Vagina (tissue), 2 donors: ENCODE results near the gene PRKCE. TPM values are rescaled to one million over a fixed set of nuclear protein-coding genes. Genes with fewer than 3 reads are reported as not detected.

ENCODE experiments used
- DNase-seq, 2 donors: peaks; one replicate each; pipeline ENCODE4 v3.0.0-alpha.2; 2017; ENCODE audit errors: extremely low spot score in 2 of 2
- H3K27ac ChIP-seq: fragments of 200-600 bp; sonication (generic); one replicate; pipeline ENCODE4 v1.5.1; 2019
- H3K27me3 ChIP-seq: fragments of 200-600 bp; sonication (generic); one replicate; pipeline ENCODE4 v1.5.1; 2019
- H3K36me3 ChIP-seq, 2 donors: fragments of 200-600 bp; sonication (generic); one replicate each; pipeline ENCODE4 v1.5.1; 2017 to 2019
- H3K4me1 ChIP-seq: fragments of 200-600 bp; sonication (generic); one replicate; pipeline ENCODE4 v1.5.1; 2019
- H3K4me3 ChIP-seq, 2 donors: fragments of 200-600 bp; sonication (generic); 1 replicate in 1 of 2; 2 replicates in 1 of 2; pipeline ENCODE4 v1.5.1; 2016 to 2019
- H3K9me3 ChIP-seq: fragments of 200-600 bp; sonication (generic); one replicate; pipeline ENCODE4 v1.5.1; 2019
- CTCF ChIP-seq, 3 experiments: fragments of 450-650 bp in 2 of 3; fragments of 200-600 bp in 1 of 3; sonication (generic) in 1 of 3; IDR thresholded peaks; one replicate each; pipeline ENCODE4 v1.5.1; 2017 to 2019; ENCODE audit warnings: antibody characterized with exemption in 3 of 3, mild to moderate bottlenecking in 2 of 3, moderate library complexity in 2 of 3
- POLR2A ChIP-seq, 2 donors: fragments of 450-650 bp; IDR thresholded peaks; one replicate each; pipeline ENCODE4 v1.6.1; 2017; ENCODE audit warnings: antibody characterized with exemption in 2 of 2, mild to moderate bottlenecking in 2 of 2, moderate library complexity in 2 of 2
- POLR2AphosphoS5 ChIP-seq, 2 donors: sonication (generic); formaldehyde crosslinking; IDR thresholded peaks; one replicate each; pipeline ENCODE4 v1.9.0; 2017; ENCODE audit warnings: antibody characterized with exemption in 2 of 2, mild to moderate bottlenecking in 2 of 2, low read depth in 1 of 2; ENCODE audit not compliant: insufficient read depth in 1 of 2
- intact Hi-C: fragments of 100-400 bp; cut with DNase I; formaldehyde crosslinking; loops from one replicate; pipeline ENCODE4 v1.15.1; 2023
- total RNA-seq: library from RNA; depleted of rRNA; stranded (reverse); fragments of >200 nt; gene quantifications from one replicate; pipeline ENCODE4 v1.2.3, GENCODE V29; 2016

PRKCE gene
- total RNA-seq, 1 donor from 2014 or later, result 11.8 TPM

- H3K27me3 ChIP-seq, result no peaks in the 10 kb centered on the region
- H3K4me3 ChIP-seq, result no peak overlapping the region
- H3K36me3 ChIP-seq, result no peaks in the 10 kb centered on the region
- H3K9me3 ChIP-seq, result no peaks in the 10 kb centered on the region
- H3K27ac ChIP-seq, result no peak overlapping the region
- DNase-seq, result peak in 1 of 2 donors; percentile 62
- no peak for TF ChIP-seq CTCF (IDR thresholded peaks at IDR 0.05)
- no peak for TF ChIP-seq POLR2A (IDR thresholded peaks at IDR 0.05)
- no peak for TF ChIP-seq POLR2AphosphoS5 (IDR thresholded peaks at IDR 0.05; ENCODE audit: insufficient read depth in 1 of 2, low read depth in 1 of 2)
- peaks cover 12% of the 10 kb centered on the region for H3K4me1 ChIP-seq
- intact Hi-C loops, result no loop called here
Measured at GRCh38 chr2:46002507-46002883, 351.0 kb downstream of the PRKCE start.

- Histone ChIP-seq H3K4me1 (peaks cover 12% of the 10 kb centered on the region), H3K4me3 (no peak overlapping the region), H3K36me3 (peaks cover 0 to 4% of the 10 kb centered on the region in 2 donors), H3K9me3 (no peaks in the 10 kb centered on the region), H3K27me3 (no peaks in the 10 kb centered on the region), H3K27ac (no peak overlapping the region)
- TF ChIP-seq POLR2A (IDR thresholded peaks at IDR 0.05), result no peak
- intact Hi-C loops, result no loop called here
- peak in 1 of 2 donors; percentile 54 for DNase-seq
Measured at GRCh38 chr2:46002947-46003346, 351.5 kb downstream of the PRKCE start.

GRCh38 chr2:46003903-46004473 is 352.5 kb downstream of the PRKCE start:
- Histone ChIP-seq H3K27me3 (no peaks in the 10 kb centered on the region), H3K9me3 (no peaks in the 10 kb centered on the region), H3K36me3 (peaks cover 0 to 9% of the 10 kb centered on the region in 2 donors), H3K4me3 (no peak overlapping the region), H3K4me1 (peaks cover 12% of the 10 kb centered on the region), H3K27ac (no peak overlapping the region)
- no peak for TF ChIP-seq POLR2A (IDR thresholded peaks at IDR 0.05)
- TF ChIP-seq CTCF (IDR thresholded peaks at IDR 0.05), result no peak
- no peak for TF ChIP-seq POLR2AphosphoS5 (IDR thresholded peaks at IDR 0.05; ENCODE audit: insufficient read depth in 1 of 2, low read depth in 1 of 2)
- peak in 1 of 2 donors; percentile 56 for DNase-seq
- intact Hi-C loops, result no loop called here

GRCh38 chr2:46006473-46007025 is 355.1 kb downstream of the PRKCE start:
- intact Hi-C loops, result no loop called here
- peaks cover 8% of the 10 kb centered on the region for H3K4me1 ChIP-seq
- no peaks in the 10 kb centered on the region for H3K27me3 ChIP-seq
- peaks cover 0 to 9% of the 10 kb centered on the region in 2 donors for H3K36me3 ChIP-seq
- DNase-seq, result no peak
- TF ChIP-seq CTCF (IDR thresholded peaks at IDR 0.05), result no peak
- TF ChIP-seq POLR2AphosphoS5 (IDR thresholded peaks at IDR 0.05; ENCODE audit: insufficient read depth in 1 of 2, low read depth in 1 of 2), result no peak
- no peak for TF ChIP-seq POLR2A (IDR thresholded peaks at IDR 0.05)
- H3K4me3 ChIP-seq, result no peak overlapping the region
- H3K27ac ChIP-seq, result no peak overlapping the region
- H3K9me3 ChIP-seq, result no peaks in the 10 kb centered on the region

GRCh38 chr2:46007412-46007811 is 355.9 kb downstream of the PRKCE start:
- H3K4me1 ChIP-seq, result no peaks in the 10 kb centered on the region
- H3K36me3 ChIP-seq, result peaks cover 0 to 9% of the 10 kb centered on the region in 2 donors

More at GRCh38 chr2:46007412-46007811, 355.9 kb downstream of the PRKCE start:
- intact Hi-C loops, result no loop called here
- H3K27me3 ChIP-seq, result no peaks in the 10 kb centered on the region
- peak in 1 of 2 donors; percentile 54 for DNase-seq
- no peak for TF ChIP-seq CTCF (IDR thresholded peaks at IDR 0.05)
- TF ChIP-seq POLR2AphosphoS5 (IDR thresholded peaks at IDR 0.05; ENCODE audit: insufficient read depth in 1 of 2, low read depth in 1 of 2), result no peak
- TF ChIP-seq POLR2A (IDR thresholded peaks at IDR 0.05), result no peak
- no peak overlapping the region for H3K4me3 ChIP-seq
- no peaks in the 10 kb centered on the region for H3K9me3 ChIP-seq
- no peak overlapping the region for H3K27ac ChIP-seq
